ENCODE data around the gene MZT1. TPM values are rescaled to one million over a fixed set of nuclear protein-coding genes. Genes with fewer than 3 reads are reported as not detected.

MZT1 gene
- polyA plus RNA-seq, 1 donor from 2014 or later, result 48.0 TPM

- no peak overlapping the region for H3K4me2 ChIP-seq (ENCODE audit: low read length)
Observed at GRCh38 chr13:72686766-72687165, 40.7 kb downstream of the MZT1 start.

GRCh38 chr13:72680353-72680752 lies 47.1 kb downstream of the MZT1 start:
- H3K27ac ChIP-seq (ENCODE audit: low read length), result no peak overlapping the region
- no peak overlapping the region for H3K4me3 ChIP-seq (ENCODE audit: low read length)
- no peak overlapping the region for H3K4me2 ChIP-seq (ENCODE audit: low read length)
- H3K9me2 ChIP-seq (ENCODE audit: insufficient read depth, low read length), result no peaks in the 10 kb centered on the region
- no peak overlapping the region for H2AFZ ChIP-seq (ENCODE audit: low read depth, low read length)
- H3K9me3 ChIP-seq (ENCODE audit: low read length), result no peaks in the 10 kb centered on the region
- H3K27me3 ChIP-seq (ENCODE audit: insufficient read depth, low read depth, low read length), result no peaks in the 10 kb centered on the region
- no peaks in the 10 kb centered on the region for H3K36me3 ChIP-seq (ENCODE audit: insufficient read depth, low read length)
- TF ChIP-seq EZH2 (IDR thresholded peaks at IDR 0.05; ENCODE audit: borderline replicate concordance, insufficient read depth, low read length, poor library complexity, severe bottlenecking) (no peak), CTCF (IDR thresholded peaks at IDR 0.05; ENCODE audit: poor library complexity, severe bottlenecking) (no peak), EP300 (conservative IDR thresholded peaks at IDR 0.05; ENCODE audit: poor library complexity, severe bottlenecking) (no peak), POLR2AphosphoS5 (IDR thresholded peaks at IDR 0.05) (no peak), RAD21 (conservative IDR thresholded peaks at IDR 0.05) (no peak), TAF1 (IDR thresholded peaks at IDR 0.05; ENCODE audit: low read depth) (no peak)
- H3F3A ChIP-seq (ENCODE audit: insufficient read depth, low read length, poor library complexity, severe bottlenecking), result no peaks in the 10 kb centered on the region
- no peak overlapping the region for H3K9ac ChIP-seq (ENCODE audit: low read length)
- H3K79me2 ChIP-seq (replicated peaks; ENCODE audit: insufficient read depth, low read length), result no peaks in the 10 kb centered on the region
- H4K20me1 ChIP-seq (ENCODE audit: insufficient read depth), result no peaks in the 10 kb centered on the region

More at GRCh38 chr13:72686766-72687165, 40.7 kb downstream of the MZT1 start:
- H3K27ac ChIP-seq (ENCODE audit: low read length), result no peak overlapping the region
- H3K27me3 ChIP-seq (ENCODE audit: insufficient read depth, low read depth, low read length), result no peaks in the 10 kb centered on the region
- H4K20me1 ChIP-seq (ENCODE audit: insufficient read depth), result no peaks in the 10 kb centered on the region
- H3K9me3 ChIP-seq (ENCODE audit: low read length), result no peaks in the 10 kb centered on the region
- no peaks in the 10 kb centered on the region for H3K9me2 ChIP-seq (ENCODE audit: insufficient read depth, low read length)
- no peak overlapping the region for H2AFZ ChIP-seq (ENCODE audit: low read depth, low read length)
- no peaks in the 10 kb centered on the region for H3K36me3 ChIP-seq (ENCODE audit: insufficient read depth, low read length)
- no peaks in the 10 kb centered on the region for H3K79me2 ChIP-seq (replicated peaks; ENCODE audit: insufficient read depth, low read length)
- H3F3A ChIP-seq (ENCODE audit: insufficient read depth, low read length, poor library complexity, severe bottlenecking), result no peaks in the 10 kb centered on the region
- no peak overlapping the region for H3K4me3 ChIP-seq (ENCODE audit: low read length)
- TF ChIP-seq TAF1 (IDR thresholded peaks at IDR 0.05; ENCODE audit: low read depth), result no peak
- TF ChIP-seq EZH2 (IDR thresholded peaks at IDR 0.05; ENCODE audit: borderline replicate concordance, insufficient read depth, low read length, poor library complexity, severe bottlenecking), result no peak
- no peak for TF ChIP-seq CTCF (IDR thresholded peaks at IDR 0.05; ENCODE audit: poor library complexity, severe bottlenecking)
- TF ChIP-seq POLR2AphosphoS5 (IDR thresholded peaks at IDR 0.05), result no peak
- TF ChIP-seq RAD21 (conservative IDR thresholded peaks at IDR 0.05), result no peak
- no peak for TF ChIP-seq EP300 (conservative IDR thresholded peaks at IDR 0.05; ENCODE audit: poor library complexity, severe bottlenecking)
- no peak for TF ChIP-seq MXI1 (conservative IDR thresholded peaks at IDR 0.05; ENCODE audit: poor library complexity, severe bottlenecking)
- no peak for TF ChIP-seq SMC3 (conservative IDR thresholded peaks at IDR 0.05; ENCODE audit: poor library complexity)
- no peak for TF ChIP-seq REST (IDR thresholded peaks at IDR 0.05; ENCODE audit: borderline replicate concordance)
- H3K9ac ChIP-seq (ENCODE audit: low read length), result no peak overlapping the region

Data from neural cell (in vitro differentiated cells).